RPMI7951 (cell line): Measurements from ENCODE around the gene UCHL5. TPM values are rescaled to one million over a fixed set of nuclear protein-coding genes. Genes with fewer than 3 reads are reported as not detected.

ENCODE experiments used
- DNase-seq: peaks from one replicate; pipeline ENCODE4 v3.0.0-alpha.2; 2012; ENCODE audit warnings: low read depth
- total RNA-seq: library from RNA; depleted of rRNA; stranded (reverse); fragments of >200 nt; shearing (Covaris generic); gene quantifications from 2 replicates; pipeline ENCODE4 v1.2.3, GENCODE V29; 2014; rRNA removed

UCHL5 gene
- total RNA-seq, 1 experiment from 2014 or later, result 30.9 TPM

DNA sequence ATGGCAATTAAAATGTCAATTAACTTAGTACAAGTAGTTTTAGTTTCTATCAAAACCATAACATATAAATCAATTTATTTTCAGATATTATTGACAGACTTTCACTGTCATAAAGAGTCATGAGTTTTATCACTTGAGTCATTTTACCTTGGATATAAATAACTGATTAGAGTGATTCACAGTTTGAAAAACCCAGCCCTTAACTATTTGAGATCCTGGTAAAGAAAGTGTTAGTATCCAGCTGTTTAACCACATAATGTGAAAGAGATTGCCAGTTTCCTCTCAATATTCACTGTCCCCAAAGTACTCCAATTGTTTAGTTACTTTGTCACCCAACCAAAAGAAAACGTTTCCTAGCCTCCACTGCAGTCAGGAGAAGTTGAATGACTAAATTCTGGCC, 91.3 kb downstream of the UCHL5 start:
- DNase-seq, result no peak

DNA sequence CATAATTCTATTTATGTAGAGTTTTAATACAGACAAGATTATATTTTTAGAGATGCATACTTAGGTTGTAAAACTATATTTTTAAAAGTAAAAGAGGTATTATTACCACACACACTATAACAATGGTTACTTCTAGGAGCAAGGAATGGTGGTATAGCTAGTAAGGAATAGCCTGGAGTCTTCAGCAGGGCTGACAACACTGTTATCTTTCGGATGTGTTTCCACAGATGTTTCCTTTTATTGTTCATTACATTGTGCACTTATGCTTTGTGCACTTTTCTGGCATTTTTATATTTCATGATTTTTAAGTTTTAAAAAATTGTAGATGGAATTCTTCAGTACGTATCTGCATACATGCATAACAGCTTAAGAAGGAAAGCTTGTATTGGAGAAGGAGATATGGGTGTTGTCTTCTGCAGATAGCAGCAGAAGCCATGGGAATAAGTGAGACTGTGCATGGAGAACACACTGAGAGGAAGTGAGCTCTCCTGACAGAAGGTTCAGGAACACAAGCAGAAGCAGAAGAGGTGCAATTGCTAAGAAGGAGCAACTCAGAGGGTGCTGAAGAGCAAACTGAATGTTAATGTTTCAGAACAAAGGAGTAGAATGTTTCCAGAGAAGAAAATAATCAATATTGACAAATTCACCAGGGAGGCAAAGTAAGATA, 91.8 kb downstream of the UCHL5 start:
- DNase-seq, result no peak

DNA sequence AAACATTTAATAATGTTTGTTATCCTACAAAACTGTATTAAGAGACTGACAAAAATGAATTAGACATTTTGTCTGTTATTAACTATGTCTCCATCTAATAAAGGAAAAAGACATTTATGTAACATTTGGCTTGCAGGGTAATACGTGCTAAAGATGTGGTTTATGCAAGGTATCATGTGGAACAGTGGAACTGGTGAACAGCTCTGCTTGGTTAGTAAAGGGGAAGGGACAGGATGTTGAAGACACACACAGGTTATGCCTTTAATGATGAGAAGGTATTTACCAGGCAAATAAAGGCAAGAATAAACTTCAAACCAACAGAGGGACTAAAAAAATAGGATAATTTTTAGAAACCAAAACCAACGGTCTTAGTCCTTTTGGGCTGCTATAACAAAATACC, 93.1 kb downstream of the UCHL5 start:
- no peak for DNase-seq

DNA sequence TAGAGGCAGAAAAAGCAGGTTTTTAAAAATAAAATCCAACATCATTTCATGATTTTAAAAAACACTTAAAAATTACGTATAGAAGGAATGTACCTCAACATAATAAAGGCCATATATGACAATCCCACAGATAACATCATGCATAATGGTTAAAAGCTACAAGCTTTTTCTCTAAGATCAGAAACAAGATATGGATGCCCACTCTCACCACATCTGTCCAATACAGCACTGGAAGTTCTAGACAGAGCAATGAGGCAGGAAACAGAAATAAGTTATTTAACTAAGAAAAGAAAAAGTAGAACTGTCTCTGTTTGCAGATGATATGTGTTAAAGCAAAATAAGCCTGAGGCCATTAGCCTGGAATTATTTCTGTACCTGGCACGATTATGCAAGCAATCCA, 96.3 kb downstream of the UCHL5 start:
- DNase-seq, result no peak

Other genes with a start within 250 kb of the UCHL5 start
- gene RO60, start 252 bp upstream of the UCHL5 start, total RNA-seq, result 141 and 145 TPM in 2 replicates
- gene GLRX2, start 46.1 kb upstream of the UCHL5 start, total RNA-seq, result 21.6 and 27.8 TPM in 2 replicates
- gene CDC73, start 62.7 kb upstream of the UCHL5 start, total RNA-seq, result 15.0 and 18.9 TPM in 2 replicates
- gene B3GALT2, start 127.3 kb upstream of the UCHL5 start, total RNA-seq, result 0.49 and 0.96 TPM in 2 replicates